NCI-H524 (cell line): ENCODE results near the gene PLEKHH1.

Experiments used
- DNase-seq, 2 experiments: peaks; one replicate each; lab custom pipeline; 2025; lab: John Stamatoyannopoulos, UW

Gene PLEKHH1

GRCh38 chr14:67532998-67533753, at the start of gene PLEKHH1:
PLEKHH1 (plus strand) TSS chr14:67533290; CDS start chr14:67541868, 8,578 bp downstream.
- peak; percentile 66 to 82 for DNase-seq

GRCh38 chr14:67483579-67484285, 49.4 kb upstream of the PLEKHH1 start:
- no peak for DNase-seq

- no peak for DNase-seq
Observed at GRCh38 chr14:67485501-67486095, 47.5 kb upstream of the PLEKHH1 start.

GRCh38 chr14:67486890-67487289, 46.2 kb upstream of the PLEKHH1 start:
- no peak for DNase-seq

- peak in 1 of 2 experiments; percentile 20 for DNase-seq
Observed at GRCh38 chr14:67487332-67487731, 45.8 kb upstream of the PLEKHH1 start.

- DNase-seq: no peak
Observed at GRCh38 chr14:67487937-67488893, 44.9 kb upstream of the PLEKHH1 start, which contains the start of gene TMEM229B. TMEM229B (minus strand) TSS chr14:67488721; CDS start chr14:67473923, 14,798 bp downstream.

- no peak for DNase-seq
Observed at GRCh38 chr14:67490196-67490595, 42.9 kb upstream of the PLEKHH1 start.

GRCh38 chr14:67491285-67491684, 41.8 kb upstream of the PLEKHH1 start:
- DNase-seq: no peak

- peak; percentile 97 for DNase-seq
Observed at GRCh38 chr14:67491741-67492507, 41.2 kb upstream of the PLEKHH1 start.

- DNase-seq: no peak
Observed at GRCh38 chr14:67492538-67492937, 40.6 kb upstream of the PLEKHH1 start.

- no peak for DNase-seq
Observed at GRCh38 chr14:67493092-67493717, 39.9 kb upstream of the PLEKHH1 start.

- no peak for DNase-seq
Observed at GRCh38 chr14:67495827-67496226, 37.3 kb upstream of the PLEKHH1 start.

- no peak for DNase-seq
Observed at GRCh38 chr14:67497216-67497615, 35.9 kb upstream of the PLEKHH1 start.

- DNase-seq: no peak
Observed at GRCh38 chr14:67497716-67498115, 35.4 kb upstream of the PLEKHH1 start.

- no peak for DNase-seq
Observed at GRCh38 chr14:67500981-67501380, 32.1 kb upstream of the PLEKHH1 start.

GRCh38 chr14:67501670-67502069, 31.4 kb upstream of the PLEKHH1 start:
- DNase-seq: no peak

- DNase-seq: no peak
Observed at GRCh38 chr14:67502867-67503266, 30.2 kb upstream of the PLEKHH1 start.

- DNase-seq: peak in 1 of 2 experiments; percentile 35
Observed at GRCh38 chr14:67503331-67503730, 29.8 kb upstream of the PLEKHH1 start.

GRCh38 chr14:67505254-67505653, 27.8 kb upstream of the PLEKHH1 start:
- no peak for DNase-seq

GRCh38 chr14:67508956-67509355, 24.1 kb upstream of the PLEKHH1 start:
- no peak for DNase-seq
